Endothelial cell of umbilical vein (primary cell): Measurements from ENCODE around the gene BCAS3. TPM values are rescaled to one million over a fixed set of nuclear protein-coding genes. Genes with fewer than 3 reads are reported as not detected.

Source experiments
- BruUV-seq: library from RNA; stranded (reverse); fragments of 400-500 nt; replicated peaks from 2 replicates; lab custom pipeline; 2021; lab: Mats Ljungman, UMichigan
- CTCF ChIA-PET: fragments of 300-600, 350-600 bp; sonication (Branson Sonifier 250); formaldehyde crosslinking; loops from one replicate; lab custom pipeline; 2021; ENCODE audit warnings: antibody characterized with exemption, inconsistent platforms; lab: Charles Lee
- POLR2A ChIA-PET: fragments of 300-600, 350-600 bp; sonication (Branson Sonifier 250); formaldehyde crosslinking; loops from one replicate; lab custom pipeline; 2021; ENCODE audit warnings: antibody characterized with exemption, inconsistent platforms; lab: Charles Lee
- DNase-seq: peaks from one replicate; pipeline ENCODE4 v3.0.0-alpha.2; 2011; ENCODE audit warnings: low read depth, low spot score
- FAIRE-seq: peaks from 2 replicates; lab custom pipeline; 2011; peaks lifted over from hg19 to GRCh38; lab: Jason Lieb, UNC
- H2AFZ ChIP-seq: 2 replicates; pipeline ENCODE4 v1.6.0; 2012; ENCODE audit warnings: low read depth, low read length, control low read depth, inconsistent platforms
- H3K27ac ChIP-seq: 2 replicates; pipeline ENCODE4 v1.5.1; 2011; ENCODE audit warnings: low read depth, mild to moderate bottlenecking, control low read depth, low read length, moderate library complexity; ENCODE audit not compliant: insufficient read depth
- H3K27me3 ChIP-seq, 2 experiments: 2 replicates each; pipeline versions ENCODE4 v1.6.0 to v1.6.1; 2011; ENCODE audit warnings: low read length in 2 of 2, mixed read lengths in 1 of 2; ENCODE audit not compliant: control insufficient read depth in 2 of 2, insufficient read depth in 2 of 2
- H3K36me3 ChIP-seq, 2 experiments: 2 replicates in 1 of 2; 3 replicates in 1 of 2; pipeline ENCODE4 v1.5.1; 2011; ENCODE audit warnings: low read length in 2 of 2, mild to moderate bottlenecking in 1 of 2, moderate library complexity in 1 of 2; ENCODE audit not compliant: control insufficient read depth in 2 of 2, insufficient read depth in 2 of 2; ENCODE audit errors: extremely low read depth in 1 of 2
- H3K4me1 ChIP-seq: 3 replicates; pipeline ENCODE4 v1.5.1; 2011; ENCODE audit warnings: mild to moderate bottlenecking, low read length; ENCODE audit not compliant: control insufficient read depth, insufficient read depth; ENCODE audit errors: extremely low read depth
- H3K4me2 ChIP-seq: 2 replicates; pipeline ENCODE4 v1.6.1; 2011; ENCODE audit warnings: low read length, control low read depth, mixed read lengths; ENCODE audit not compliant: insufficient read depth
- H3K4me3 ChIP-seq, 3 experiments: fragments of 200-600 bp in 1 of 3; sonication (generic), shearing (Covaris generic) in 1 of 3; replicated peaks in 1 of 3; 2 replicates each; pipeline ENCODE4 v1.5.1; 2011 to 2016; ENCODE audit warnings: control low read depth in 3 of 3, low read length in 3 of 3, mild to moderate bottlenecking in 2 of 3, inconsistent platforms in 1 of 3, low read depth in 1 of 3, moderate library complexity in 1 of 3; ENCODE audit not compliant: insufficient read depth in 1 of 3
- H3K79me2 ChIP-seq: 2 replicates; pipeline ENCODE4 v1.6.0; 2012; ENCODE audit warnings: low read length, inconsistent platforms; ENCODE audit not compliant: control insufficient read depth, insufficient read depth
- H3K9ac ChIP-seq: replicated peaks from 2 replicates; pipeline ENCODE3; 2011; ENCODE audit warnings: low read length, control low read depth; ENCODE audit not compliant: insufficient read depth; ENCODE audit errors: extremely low read depth
- H3K9me1 ChIP-seq: replicated peaks from 3 replicates; pipeline ENCODE4 v1.6.0; 2011; ENCODE audit warnings: mild to moderate bottlenecking, low read length; ENCODE audit not compliant: control insufficient read depth, insufficient read depth; ENCODE audit errors: extremely low read depth
- H3K9me3 ChIP-seq: replicated peaks from 2 replicates; pipeline ENCODE4 v1.5.1; 2012; ENCODE audit warnings: low read length, inconsistent platforms; ENCODE audit not compliant: control insufficient read depth, insufficient read depth
- H4K20me1 ChIP-seq: replicated peaks from 2 replicates; pipeline ENCODE3; 2011; ENCODE audit warnings: mild to moderate bottlenecking, low read length; ENCODE audit not compliant: control insufficient read depth, insufficient read depth; ENCODE audit errors: extremely low read depth
- EZH2 ChIP-seq: IDR thresholded peaks from 2 replicates; pipeline ENCODE4 v1.6.1; 2012; ENCODE audit warnings: borderline replicate concordance, low read depth, mild to moderate bottlenecking, moderate library complexity, low read length, inconsistent platforms; ENCODE audit not compliant: severe bottlenecking
- FOS ChIP-seq: IDR thresholded peaks from 2 replicates; pipeline ENCODE4 v1.6.1; 2011; ENCODE audit warnings: mild to moderate bottlenecking, low read length, moderate library complexity, borderline replicate concordance; ENCODE audit not compliant: insufficient read depth
- GATA2 ChIP-seq: IDR thresholded peaks from 2 replicates; pipeline ENCODE4 v1.7.0; 2011; ENCODE audit warnings: low read depth, mild to moderate bottlenecking, moderate library complexity, mixed read lengths, low read length; ENCODE audit not compliant: insufficient read length, insufficient read depth
- JUN ChIP-seq: IDR thresholded peaks from 2 replicates; pipeline ENCODE4 v1.6.1; 2011; ENCODE audit warnings: borderline replicate concordance, low read depth; ENCODE audit not compliant: insufficient read length, insufficient read depth
- MYC ChIP-seq: IDR thresholded peaks from one replicate; pipeline ENCODE4 v1.6.1; 2011; ENCODE audit warnings: mild to moderate bottlenecking, low read depth, low read length
- POLR2A ChIP-seq: IDR thresholded peaks from 2 replicates; pipeline ENCODE4 v1.6.1; 2012; ENCODE audit warnings: low read depth, mild to moderate bottlenecking, control low read depth, low read length
- POLR2AphosphoS5 ChIP-seq: IDR thresholded peaks from 2 replicates; pipeline ENCODE4 v1.6.1; 2012; ENCODE audit warnings: low read depth, mild to moderate bottlenecking, control low read depth, low read length, moderate library complexity; ENCODE audit not compliant: insufficient read depth
- dilution Hi-C: fragments of 300-500 bp; cut with MboI; formaldehyde crosslinking; loops from one replicate; pipeline ENCODE4 v1.15.0; 2019; ENCODE audit warnings: low sequenced_read_pairs; ENCODE audit not compliant: extremely low pct_ligation_motif_present
- intact Hi-C: fragments of 100-400 bp; cut with micrococcal nuclease; formaldehyde crosslinking; loops from one replicate; pipeline ENCODE4 v1.10.0; 2022
- polyA plus RNA-seq, 4 experiments: library from polyadenylated mRNA; depleted of rRNA in 3 of 4; stranded (reverse) in 3 of 4; unstranded in 1 of 4; fragments of >200 nt; gene quantifications; 2 replicates each; pipeline versions ENCODE4 v1.2.1 to v1.2.3, GENCODE V29; 2011 to 2012; ENCODE audit warnings: missing spikeins in 1 of 4
- total RNA-seq: library from RNA; stranded (reverse); gene quantifications from 2 replicates; pipeline ENCODE4 v1.2.3, GENCODE V29; 2021
- TF ChIP-seq, protein P1 (sequence below): IDR thresholded peaks from 2 replicates; pipeline ENCODE4 v1.6.1; 2011; ENCODE audit not compliant: insufficient read depth, insufficient read length
- TF ChIP-seq, protein P2 (sequence below), 2 donors: IDR thresholded peaks; 1 replicate in 1 of 2; 2 replicates in 1 of 2; pipeline ENCODE4 v1.5.1; 2011; ENCODE audit warnings: low read length in 2 of 2, mild to moderate bottlenecking in 2 of 2, moderate library complexity in 2 of 2, control low read depth in 1 of 2, inconsistent platforms in 1 of 2, low read depth in 1 of 2; ENCODE audit not compliant: insufficient read depth in 1 of 2; ENCODE audit errors: extremely low read depth in 1 of 2

The BCAS3 gene
- total and polyA plus RNA-seq, 2 donors (not counting 3 experiments of a cell fraction or from before 2014, with no cell fraction given), result 8.2 to 16.0 TPM

DNA sequence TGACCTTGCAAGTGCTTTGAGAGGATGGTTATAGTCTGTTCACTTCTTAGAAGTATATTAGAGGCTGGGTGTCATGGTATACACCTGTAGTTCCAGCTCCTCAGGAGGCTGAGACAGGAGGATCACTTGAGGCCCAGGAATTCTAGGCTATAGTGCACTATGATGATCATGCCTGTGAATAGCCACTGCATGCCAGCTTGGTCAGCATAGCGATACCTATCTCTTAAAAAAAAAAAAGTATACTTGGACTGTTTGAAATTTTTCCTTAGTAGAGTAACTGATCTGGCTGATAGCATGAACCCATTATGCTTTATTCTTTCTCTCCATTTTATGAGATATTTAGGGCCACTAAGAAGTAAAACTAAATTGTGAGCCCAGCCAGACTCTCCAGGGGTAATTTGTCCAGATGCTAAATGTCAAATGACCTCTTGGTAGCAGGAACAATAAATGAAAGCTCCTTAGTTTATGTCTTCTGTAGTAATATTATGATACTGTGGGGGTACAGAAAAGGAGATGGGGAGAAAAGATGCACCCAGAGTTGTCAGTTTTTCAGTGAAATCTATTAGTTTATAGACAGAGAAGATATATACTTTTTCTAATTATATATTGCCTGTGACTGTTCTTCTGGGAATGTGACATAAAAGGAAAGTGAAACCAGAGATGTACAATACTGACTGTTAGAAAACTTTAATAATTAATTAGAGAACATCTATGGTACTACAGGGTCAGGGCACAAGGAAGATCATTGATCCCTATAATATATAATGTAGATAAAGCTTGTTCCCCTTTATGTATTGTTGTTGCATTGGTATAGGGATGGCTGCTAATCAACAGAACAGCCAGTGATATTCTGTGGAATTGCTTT, 386.7 kb downstream of the BCAS3 start:
- Histone ChIP-seq H3K9me1 (no peaks in the 10 kb centered on the region), H3K4me1 (no peaks in the 10 kb centered on the region), H2AFZ (no peak overlapping the region), H3K27ac (no peak overlapping the region), H4K20me1 (no peaks in the 10 kb centered on the region), H3K4me3 (no peak overlapping the region), H3K36me3 (no peaks in the 10 kb centered on the region), H3K79me2 (no peaks in the 10 kb centered on the region), H3K9ac (no peak overlapping the region), H3K27me3 (no peaks in the 10 kb centered on the region), H3K9me3 (no peaks in the 10 kb centered on the region), H3K4me2 (no peak overlapping the region)
- ChIA-PET CTCF (interaction anchor here (1.0 kb wide), 1 partner anchor 35 kb away, joined by 3 read pairs; no protein-coding TSS in a partner anchor), POLR2A (no interaction called here)
- DNase-seq, result no peak
- no TSS peak for BruUV-seq
- no peak for TF ChIP-seq EZH2
- no peak for TF ChIP-seq MYC
- TF ChIP-seq POLR2AphosphoS5, result no peak
- no peak for TF ChIP-seq FOS
- TF ChIP-seq, protein P1, sequence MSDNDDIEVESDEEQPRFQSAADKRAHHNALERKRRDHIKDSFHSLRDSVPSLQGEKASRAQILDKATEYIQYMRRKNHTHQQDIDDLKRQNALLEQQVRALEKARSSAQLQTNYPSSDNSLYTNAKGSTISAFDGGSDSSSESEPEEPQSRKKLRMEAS, result no peak
- TF ChIP-seq GATA2, result no peak
- no peak for TF ChIP-seq POLR2A
- TF ChIP-seq JUN, result no peak
- TF ChIP-seq, protein P2, sequence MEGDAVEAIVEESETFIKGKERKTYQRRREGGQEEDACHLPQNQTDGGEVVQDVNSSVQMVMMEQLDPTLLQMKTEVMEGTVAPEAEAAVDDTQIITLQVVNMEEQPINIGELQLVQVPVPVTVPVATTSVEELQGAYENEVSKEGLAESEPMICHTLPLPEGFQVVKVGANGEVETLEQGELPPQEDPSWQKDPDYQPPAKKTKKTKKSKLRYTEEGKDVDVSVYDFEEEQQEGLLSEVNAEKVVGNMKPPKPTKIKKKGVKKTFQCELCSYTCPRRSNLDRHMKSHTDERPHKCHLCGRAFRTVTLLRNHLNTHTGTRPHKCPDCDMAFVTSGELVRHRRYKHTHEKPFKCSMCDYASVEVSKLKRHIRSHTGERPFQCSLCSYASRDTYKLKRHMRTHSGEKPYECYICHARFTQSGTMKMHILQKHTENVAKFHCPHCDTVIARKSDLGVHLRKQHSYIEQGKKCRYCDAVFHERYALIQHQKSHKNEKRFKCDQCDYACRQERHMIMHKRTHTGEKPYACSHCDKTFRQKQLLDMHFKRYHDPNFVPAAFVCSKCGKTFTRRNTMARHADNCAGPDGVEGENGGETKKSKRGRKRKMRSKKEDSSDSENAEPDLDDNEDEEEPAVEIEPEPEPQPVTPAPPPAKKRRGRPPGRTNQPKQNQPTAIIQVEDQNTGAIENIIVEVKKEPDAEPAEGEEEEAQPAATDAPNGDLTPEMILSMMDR (IDR thresholded peaks at IDR 0.05; ENCODE audit: extremely low read depth in 1 of 2, insufficient read depth in 1 of 2, low read depth in 1 of 2, low read length in 2 of 2), result no peak
- intact Hi-C loops, result no loop called here
- no peak for FAIRE-seq
- dilution Hi-C loops, result no loop called here
